GM10266 (cell line): Measurements from ENCODE around the gene DNMT3A.

Experiments
- DNase-seq: peaks from one replicate; pipeline ENCODE4 v3.0.0; 2012; ENCODE audit errors: extremely low spot score
- CTCF ChIP-seq: IDR thresholded peaks from 2 replicates; pipeline ENCODE4 v1.5.1; 2012; ENCODE audit warnings: mild to moderate bottlenecking, low read depth; ENCODE audit not compliant: control insufficient read depth, insufficient read depth; ENCODE audit errors: missing control alignments

The DNMT3A gene

DNA sequence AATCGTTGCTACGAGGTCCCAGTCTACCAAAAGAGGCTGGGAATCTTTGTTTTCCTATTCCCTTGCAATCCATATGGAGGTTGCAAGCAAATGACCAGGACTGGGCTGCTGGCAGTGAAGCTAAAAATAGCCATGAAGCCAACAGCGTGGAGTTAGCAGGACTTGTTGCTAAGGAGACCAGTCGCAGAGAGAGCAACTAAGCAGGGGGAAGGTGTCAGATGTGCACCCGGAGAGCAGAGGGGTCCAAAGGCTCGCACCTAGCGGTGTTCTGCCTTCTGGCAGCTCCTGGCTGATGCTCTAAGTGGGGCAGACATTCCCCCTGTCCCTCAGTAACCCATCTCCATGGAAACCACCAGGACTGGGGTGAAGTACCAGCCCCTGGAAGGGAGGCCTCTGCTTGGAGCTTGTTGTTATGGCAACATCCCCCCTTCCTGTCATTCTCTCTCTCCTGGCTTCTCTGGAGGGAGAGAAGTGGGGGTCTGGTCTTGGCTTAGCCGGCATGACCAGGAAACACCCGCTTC is 84.6 kb downstream of the DNMT3A start:
- TF ChIP-seq CTCF = no peak
- no peak for DNase-seq

GRCh38 chr2:25256488-25256875 is 85.2 kb downstream of the DNMT3A start:
- TF ChIP-seq CTCF = no peak
- DNase-seq = no peak

- no peak for DNase-seq
- TF ChIP-seq CTCF = no peak
Observed at GRCh38 chr2:25255745-25256487, 85.8 kb downstream of the DNMT3A start.

DNA sequence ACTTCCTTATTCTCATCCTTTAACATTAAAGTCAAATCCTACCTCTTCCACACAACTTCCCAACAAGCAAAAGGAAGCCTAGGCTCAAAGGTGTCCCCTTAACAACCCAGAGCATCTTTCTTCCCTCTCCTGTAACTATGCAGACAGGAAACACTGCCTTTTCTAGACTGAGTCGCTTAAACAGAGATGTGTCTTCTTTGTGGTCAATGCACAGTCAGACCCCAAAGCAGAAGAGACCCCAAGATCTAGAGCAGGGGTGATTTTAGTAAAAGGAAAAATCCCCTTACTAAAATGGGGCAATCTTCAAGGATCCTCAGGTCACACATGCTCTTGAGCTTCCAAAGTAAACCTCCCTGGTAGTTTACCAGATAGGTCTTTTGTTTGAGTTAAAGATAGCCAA is 86.8 kb downstream of the DNMT3A start:
- no peak for DNase-seq
- no peak for TF ChIP-seq CTCF

DNA sequence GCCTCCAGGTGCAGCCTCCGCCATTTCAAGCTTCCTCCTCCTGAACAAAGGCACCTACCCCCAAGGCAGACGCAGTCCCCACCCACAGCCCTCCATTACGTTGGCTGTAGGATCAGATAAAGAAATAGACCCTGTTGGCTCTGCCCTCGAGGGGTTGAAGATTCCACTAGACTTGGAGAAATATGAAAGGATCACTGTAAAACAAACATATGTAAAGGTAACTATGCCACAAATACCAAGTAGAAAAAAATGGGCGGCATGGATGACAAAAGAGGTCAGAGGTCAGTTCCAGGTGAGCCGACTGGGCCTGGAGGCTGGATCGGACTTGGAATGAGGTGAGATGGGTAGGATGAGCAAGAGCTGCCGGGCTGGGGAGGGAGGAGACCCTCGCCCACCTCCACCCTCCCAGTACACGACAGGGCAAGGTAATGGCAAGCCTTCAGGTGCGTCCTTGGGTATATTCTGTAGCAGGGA is 88.5 kb downstream of the DNMT3A start:
- no peak for TF ChIP-seq CTCF

DNA sequence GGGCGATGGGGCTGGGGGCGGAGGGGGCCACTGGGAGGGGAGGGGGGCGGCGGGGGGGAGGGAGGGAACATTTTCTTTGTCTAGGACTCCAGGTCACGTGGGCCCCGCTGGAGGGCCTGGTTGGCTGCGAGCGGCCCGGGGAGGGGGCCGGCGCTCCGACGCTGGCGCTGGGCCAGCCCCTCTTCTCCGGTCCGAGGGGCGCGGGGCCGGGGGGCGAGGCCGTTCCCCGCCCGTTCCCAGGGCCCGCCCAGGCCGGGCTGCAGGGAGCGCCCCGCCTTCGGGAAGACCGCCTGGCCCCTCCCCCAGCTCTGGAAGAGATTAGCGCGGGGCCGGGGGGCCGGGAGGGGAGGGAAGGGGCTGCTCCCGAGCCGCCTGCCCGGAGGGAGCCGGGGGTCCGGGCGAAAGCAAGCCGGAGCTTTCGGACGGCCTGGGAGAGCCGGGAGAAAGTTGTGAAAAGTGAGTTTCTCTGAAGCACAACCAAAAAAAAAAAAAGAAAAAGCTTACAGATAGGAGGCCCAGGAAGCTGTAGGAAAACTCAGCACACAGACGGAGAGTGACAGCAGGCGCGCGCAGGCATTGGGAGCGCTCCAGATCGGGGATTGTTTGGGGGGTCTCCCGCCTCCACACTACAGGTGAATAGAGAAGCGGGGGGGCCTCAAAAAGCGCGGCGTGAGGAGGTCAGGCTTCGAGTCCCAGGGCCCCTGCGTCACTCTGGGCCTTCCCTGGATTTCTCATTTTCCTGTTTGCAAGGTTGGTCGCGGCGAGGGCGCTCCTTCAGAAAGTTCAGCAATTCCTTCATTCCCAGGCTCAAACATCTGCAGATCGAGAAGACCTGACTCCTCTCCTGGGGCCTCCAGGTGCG is 89.2 kb downstream of the DNMT3A start:
- TF ChIP-seq CTCF = no peak
- DNase-seq = peak; percentile 92

More for the DNA sequence above, 88.5 kb downstream of the DNMT3A start:
- DNase-seq = no peak
